IMR-90 (cell line): ENCODE data around the gene NR1H4. TPM values are rescaled to one million over a fixed set of nuclear protein-coding genes. Genes with fewer than 3 reads are reported as not detected.

Source experiments
- ATAC-seq: fragments of 200-7000 bp; cut with Tn5 transposase; 2 replicates; pipeline ENCODE4 v1.9.1; 2020; ENCODE audit warnings: low read depth, mild to moderate bottlenecking, moderate library complexity
- BruUV-seq: library from RNA; stranded (reverse); fragments of 400-500 nt; replicated peaks from 2 replicates; lab custom pipeline; 2021; lab: Mats Ljungman, UMichigan
- CTCF ChIA-PET: fragments of 300-600 bp; formaldehyde crosslinking; extraction: SDS; loops from one replicate; lab custom pipeline; 2021; ENCODE audit warnings: antibody characterized with exemption; lab: Yijun Ruan, JAX
- POLR2A ChIA-PET: fragments of 300-600 bp; sonication (Branson Sonifier 250); formaldehyde crosslinking; loops from one replicate; lab custom pipeline; 2022; ENCODE audit warnings: antibody characterized with exemption; ENCODE audit not compliant: unreplicated experiment; lab: Charles Lee
- DNase-seq: peaks from one replicate; pipeline ENCODE4 v3.0.0; 2013
- H2AFZ ChIP-seq: replicated peaks from 2 replicates; pipeline ENCODE3; 2013; ENCODE audit warnings: low read length, mild to moderate bottlenecking; ENCODE audit not compliant: poor library complexity
- H2AK5ac ChIP-seq: 2 replicates; pipeline ENCODE4 v1.6.1; 2013; ENCODE audit warnings: low read depth, low read length, inconsistent platforms
- H2AK9ac ChIP-seq: replicated peaks from 2 replicates; pipeline ENCODE3; 2013; ENCODE audit warnings: mild to moderate bottlenecking, low read depth, low read length, moderate library complexity; ENCODE audit not compliant: poor library complexity
- H2BK120ac ChIP-seq: 2 replicates; pipeline ENCODE4 v1.6.1; 2013; ENCODE audit warnings: low read depth, low read length, inconsistent platforms
- H2BK15ac ChIP-seq: 3 replicates; pipeline ENCODE4 v1.6.1; 2013; ENCODE audit warnings: low read depth, low read length, inconsistent platforms
- H2BK20ac ChIP-seq: 2 replicates; pipeline ENCODE4 v1.6.1; 2013; ENCODE audit warnings: low read depth, mild to moderate bottlenecking, inconsistent platforms, low read length, moderate library complexity
- H2BK5ac ChIP-seq: 2 replicates; pipeline ENCODE4 v1.6.1; 2013; ENCODE audit warnings: mild to moderate bottlenecking, low read depth, low read length, inconsistent platforms; ENCODE audit not compliant: poor library complexity, severe bottlenecking
- H3K14ac ChIP-seq: replicated peaks from 2 replicates; pipeline ENCODE4 v1.6.1; 2013; ENCODE audit warnings: low read depth, low read length, inconsistent platforms
- H3K18ac ChIP-seq: 2 replicates; pipeline ENCODE4 v1.6.1; 2013; ENCODE audit warnings: low read depth, low read length, control low read depth
- H3K23ac ChIP-seq: 2 replicates; pipeline ENCODE4 v1.6.1; 2013; ENCODE audit warnings: low read depth, low read length, inconsistent platforms
- H3K27ac ChIP-seq: 2 replicates; pipeline ENCODE4 v1.5.1; 2013; ENCODE audit warnings: mild to moderate bottlenecking, control low read depth, low read length; ENCODE audit not compliant: insufficient read depth
- H3K27me3 ChIP-seq: 2 replicates; pipeline ENCODE4 v1.6.1; 2013; ENCODE audit warnings: low read length; ENCODE audit not compliant: control insufficient read depth, insufficient read depth
- H3K36me3 ChIP-seq: 2 replicates; pipeline ENCODE4 v1.6.1; 2013; ENCODE audit warnings: low read length, mixed read lengths; ENCODE audit not compliant: control insufficient read depth, insufficient read depth
- H3K4ac ChIP-seq: 2 replicates; pipeline ENCODE4 v1.6.1; 2013; ENCODE audit warnings: low read depth, low read length, inconsistent platforms
- H3K4me1 ChIP-seq: 2 replicates; pipeline ENCODE4 v1.6.1; 2013; ENCODE audit warnings: low read length, mixed read lengths; ENCODE audit not compliant: control insufficient read depth, insufficient read depth
- H3K4me2 ChIP-seq: 2 replicates; pipeline ENCODE4 v1.6.1; 2013; ENCODE audit warnings: low read depth, mild to moderate bottlenecking, control low read depth, low read length, moderate library complexity
- H3K4me3 ChIP-seq: 2 replicates; pipeline ENCODE4 v1.5.1; 2013; ENCODE audit warnings: low read depth, mild to moderate bottlenecking, control low read depth, low read length, moderate library complexity; ENCODE audit not compliant: insufficient read depth
- H3K56ac ChIP-seq: 2 replicates; pipeline ENCODE4 v1.6.1; 2013; ENCODE audit warnings: low read length, inconsistent platforms; ENCODE audit not compliant: insufficient read depth; ENCODE audit errors: extremely low read depth
- H3K79me1 ChIP-seq, 2 experiments: 2 replicates each; pipeline ENCODE4 v1.6.1; 2013; ENCODE audit warnings: low read length in 2 of 2, inconsistent platforms in 1 of 2, low read depth in 1 of 2
- H3K9ac ChIP-seq: 2 replicates; pipeline ENCODE4 v1.6.1; 2013; ENCODE audit warnings: low read depth, low read length, control low read depth
- H3K9me1 ChIP-seq: 2 replicates; pipeline ENCODE4 v1.6.1; 2013; ENCODE audit warnings: low read length, inconsistent platforms; ENCODE audit not compliant: insufficient read depth
- H3K9me3 ChIP-seq: 2 replicates; pipeline ENCODE4 v1.6.1; 2013; ENCODE audit warnings: low read length; ENCODE audit not compliant: control insufficient read depth, insufficient read depth
- H4K20me1 ChIP-seq: 2 replicates; pipeline ENCODE4 v1.6.1; 2013; ENCODE audit warnings: low read length, inconsistent platforms; ENCODE audit not compliant: insufficient read depth
- H4K5ac ChIP-seq: 2 replicates; pipeline ENCODE4 v1.6.1; 2013; ENCODE audit warnings: mild to moderate bottlenecking, low read depth, low read length, control low read depth
- H4K8ac ChIP-seq, 2 experiments: 2 replicates each; pipeline ENCODE4 v1.6.1; 2013; ENCODE audit warnings: low read depth in 2 of 2, low read length in 2 of 2, control low read depth in 1 of 2, inconsistent platforms in 1 of 2
- H4K91ac ChIP-seq: 2 replicates; pipeline ENCODE4 v1.6.1; 2013; ENCODE audit warnings: low read depth, low read length, inconsistent platforms; ENCODE audit not compliant: insufficient read depth
- BHLHE40 ChIP-seq: fragments of 150-350 bp; IDR thresholded peaks from 2 replicates; pipeline ENCODE4 v1.6.1; 2016; ENCODE audit warnings: mild to moderate bottlenecking, low read depth, low read length
- CEBPB ChIP-seq: IDR thresholded peaks from 2 replicates; pipeline ENCODE4 v1.6.1; 2012; ENCODE audit warnings: low read depth, low read length, improper control_type of control experiment
- CHD1 ChIP-seq: IDR thresholded peaks from 2 replicates; pipeline ENCODE4 v1.6.1; 2012; ENCODE audit warnings: low read depth, low read length, improper control_type of control experiment
- CTCF ChIP-seq: conservative IDR thresholded peaks from 2 replicates; pipeline ENCODE4 v1.5.1; 2012; ENCODE audit warnings: mild to moderate bottlenecking, low read depth, low read length, improper control_type of control experiment
- FOS ChIP-seq: fragments of 150-350 bp; IDR thresholded peaks from 2 replicates; pipeline ENCODE4 v1.6.1; 2016; ENCODE audit warnings: low read depth, low read length
- MAFK ChIP-seq: IDR thresholded peaks from 2 replicates; pipeline ENCODE4 v1.6.1; 2012; ENCODE audit warnings: low read depth, low read length, improper control_type of control experiment
- MAZ ChIP-seq: IDR thresholded peaks from 2 replicates; pipeline ENCODE4 v1.6.1; 2012; ENCODE audit warnings: low read depth, mild to moderate bottlenecking, low read length, improper control_type of control experiment, moderate library complexity, borderline replicate concordance
- MXI1 ChIP-seq: IDR thresholded peaks from 2 replicates; pipeline ENCODE4 v1.6.1; 2012; ENCODE audit warnings: low read depth, mild to moderate bottlenecking, low read length, moderate library complexity, borderline replicate concordance
- NFE2L2 ChIP-seq: fragments of 150-350 bp; IDR thresholded peaks from 2 replicates; pipeline ENCODE4 v1.6.1; 2016; ENCODE audit warnings: low read depth, mild to moderate bottlenecking, low read length
- POLR2A ChIP-seq: IDR thresholded peaks from 2 replicates; pipeline ENCODE4 v1.6.1; 2012; ENCODE audit warnings: mild to moderate bottlenecking, low read depth, low read length
- RAD21 ChIP-seq: IDR thresholded peaks from 2 replicates; pipeline ENCODE4 v1.6.1; 2012; ENCODE audit warnings: low read length, improper control_type of control experiment
- RCOR1 ChIP-seq: IDR thresholded peaks from 2 replicates; pipeline ENCODE4 v1.6.1; 2012; ENCODE audit warnings: mild to moderate bottlenecking, low read length, improper control_type of control experiment; ENCODE audit not compliant: insufficient replicate concordance
- RFX5 ChIP-seq: IDR thresholded peaks from 2 replicates; pipeline ENCODE4 v1.8.0; 2012; ENCODE audit warnings: low read depth, mild to moderate bottlenecking, low read length, moderate library complexity
- SMC3 ChIP-seq: fragments of 150-350 bp; IDR thresholded peaks from 2 replicates; pipeline ENCODE4 v1.6.1; 2016; ENCODE audit warnings: low read depth, mild to moderate bottlenecking, antibody characterized with exemption, low read length, moderate library complexity
- USF2 ChIP-seq: fragments of 150-350 bp; IDR thresholded peaks from 2 replicates; pipeline ENCODE4 v1.6.1; 2017; ENCODE audit warnings: mild to moderate bottlenecking, antibody characterized with exemption, low read length, low read depth
- WGBS, 2 experiments: methylation state at CpG; one replicate each; pipeline versions ENCODE4 v1.1.5 to v1.1.7; 2013; ENCODE audit warnings: missing lambda C conversion rate in 2 of 2; ENCODE audit not compliant: insufficient read length in 1 of 2; ENCODE audit errors: extremely low coverage in 2 of 2; 5-methylcytosine and 5-hydroxymethylcytosine counted together
- dilution Hi-C: fragments of 300-500 bp; cut with HindIII; formaldehyde crosslinking; loops from one replicate; pipeline ENCODE4 v1.14.3; 2018; ENCODE audit warnings: low sequenced_read_pairs; ENCODE audit not compliant: unreplicated experiment
- in situ Hi-C: fragments of 300-500 bp; cut with MboI; formaldehyde crosslinking; loops from 3 replicates; pipeline ENCODE4 v1.14.3; 2019; ENCODE audit warnings: low sequenced_read_pairs, inconsistent platforms, mixed read lengths
- intact Hi-C: fragments of 100-400 bp; cut with micrococcal nuclease; formaldehyde crosslinking; loops from 2 replicates; pipeline ENCODE4 v1.10.0; 2022
- polyA plus RNA-seq, 3 experiments: library from polyadenylated mRNA; depleted of rRNA; stranded (reverse); fragments of >200 nt; gene quantifications; 2 replicates each; pipeline ENCODE4 v1.2.3, GENCODE V29; 2012; ENCODE audit warnings: low replicate concordance in 1 of 3
- total RNA-seq: library from RNA; depleted of rRNA; stranded (reverse); fragments of >200 nt; gene quantifications from 2 replicates; pipeline ENCODE4 v1.2.3, GENCODE V29; 2012
- TF ChIP-seq, protein P1 (sequence below): fragments of 150-350 bp; IDR thresholded peaks from 2 replicates; pipeline ENCODE4 v1.6.1; 2016; ENCODE audit warnings: low read depth, mild to moderate bottlenecking, low read length, moderate library complexity, borderline replicate concordance

The NR1H4 gene
- total and polyA plus RNA-seq, 2 of the 4 experiments (the other 2 are of a cell fraction): not detected

- no peaks in the 10 kb centered on the region for H3K79me1 ChIP-seq
- TF ChIP-seq FOS: no peak
- no peak for TF ChIP-seq BHLHE40
- no peak for TF ChIP-seq RFX5
- no peak for TF ChIP-seq RAD21
- no peak for TF ChIP-seq USF2
- no peak for TF ChIP-seq MXI1
- TF ChIP-seq CEBPB: no peak
- TF ChIP-seq NFE2L2: no peak
- TF ChIP-seq CTCF: no peak
- no peak for TF ChIP-seq POLR2A
- no peak for TF ChIP-seq MAFK
- TF ChIP-seq SMC3: no peak
- TF ChIP-seq, protein P1, sequence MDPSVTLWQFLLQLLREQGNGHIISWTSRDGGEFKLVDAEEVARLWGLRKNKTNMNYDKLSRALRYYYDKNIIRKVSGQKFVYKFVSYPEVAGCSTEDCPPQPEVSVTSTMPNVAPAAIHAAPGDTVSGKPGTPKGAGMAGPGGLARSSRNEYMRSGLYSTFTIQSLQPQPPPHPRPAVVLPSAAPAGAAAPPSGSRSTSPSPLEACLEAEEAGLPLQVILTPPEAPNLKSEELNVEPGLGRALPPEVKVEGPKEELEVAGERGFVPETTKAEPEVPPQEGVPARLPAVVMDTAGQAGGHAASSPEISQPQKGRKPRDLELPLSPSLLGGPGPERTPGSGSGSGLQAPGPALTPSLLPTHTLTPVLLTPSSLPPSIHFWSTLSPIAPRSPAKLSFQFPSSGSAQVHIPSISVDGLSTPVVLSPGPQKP: no peak
- no peak for TF ChIP-seq RCOR1
- no peak for TF ChIP-seq CHD1
- no peak for TF ChIP-seq MAZ
- no peak overlapping the region for H2BK120ac ChIP-seq
- no peak overlapping the region for H3K14ac ChIP-seq
- no peak overlapping the region for H4K8ac ChIP-seq
- no peaks in the 10 kb centered on the region for H3K9me3 ChIP-seq
- DNase-seq (no peak), ATAC-seq (no peak)
- POLR2A ChIA-PET: no interaction called here
- H3K9me1 ChIP-seq: no peaks in the 10 kb centered on the region
- CTCF ChIA-PET: no interaction called here
- no peak overlapping the region for H2AK5ac ChIP-seq
- H3K27me3 ChIP-seq: no peaks in the 10 kb centered on the region
- H2BK20ac ChIP-seq: no peak overlapping the region
- no peak overlapping the region for H4K91ac ChIP-seq
- H2BK5ac ChIP-seq: no peak overlapping the region
- dilution Hi-C loops (no loop called here), intact Hi-C loops (no loop called here), in situ Hi-C loops (no loop called here)
- H3K56ac ChIP-seq: no peak overlapping the region
- H4K5ac ChIP-seq: no peak overlapping the region
- H3K4me3 ChIP-seq: no peak overlapping the region
- H3K4me1 ChIP-seq: no peaks in the 10 kb centered on the region
- H3K4me2 ChIP-seq: no peak overlapping the region
- H4K20me1 ChIP-seq: no peaks in the 10 kb centered on the region
- H2BK15ac ChIP-seq: no peak overlapping the region
- H2AK9ac ChIP-seq: no peak overlapping the region
- H3K4ac ChIP-seq: no peak overlapping the region
- no TSS peak for BruUV-seq
- no peaks in the 10 kb centered on the region for H3K36me3 ChIP-seq
- H3K23ac ChIP-seq: no peak overlapping the region
- no peak overlapping the region for H3K18ac ChIP-seq
- H3K9ac ChIP-seq: no peak overlapping the region
- no peak overlapping the region for H2AFZ ChIP-seq
- no peak overlapping the region for H3K27ac ChIP-seq
- WGBS, 2 experiments: no CpG with 5 or more reads among the region's 1 CpG
Observed at GRCh38 chr12:100426145-100426544, 47.5 kb upstream of the NR1H4 start.
